Dermis blood vessel endothelial cell (primary cell): ENCODE results near the gene SH2D7. TPM values are rescaled to one million over a fixed set of nuclear protein-coding genes. Genes with fewer than 3 reads are reported as not detected.
"Not testable (repeated sequence)": the region's sequence is repeated elsewhere in the genome, so short reads cannot be mapped to it uniquely, and the experiment has no call there.

Experiments used
- DNase-seq: peaks from one replicate; pipeline ENCODE4 v3.0.0; 2010
- total RNA-seq: library from RNA; depleted of rRNA; stranded (reverse); fragments of >200 nt; gene quantifications from 2 replicates; pipeline ENCODE4 v1.2.3, GENCODE V29; 2014

The SH2D7 gene
- total RNA-seq, 1 donor from 2014 or later = not detected

GRCh38 chr15:78146425-78147154 is 54.2 kb downstream of the SH2D7 start:
- no peak for DNase-seq

GRCh38 chr15:78147566-78147965 is 55.2 kb downstream of the SH2D7 start:
- no peak for DNase-seq

GRCh38 chr15:78148392-78149067 is 56.2 kb downstream of the SH2D7 start:
- no peak for DNase-seq

GRCh38 chr15:78149068-78149804 is 56.9 kb downstream of the SH2D7 start, which contains the start of gene IDH3A:
IDH3A (plus strand) TSS chr15:78149362; CDS start chr15:78149404, 42 bp downstream.
- DNase-seq = peak; percentile 98

- peak; percentile 23 for DNase-seq
Measured at GRCh38 chr15:78149805-78150751, 57.7 kb downstream of the SH2D7 start.

GRCh38 chr15:78151075-78151474 is 58.7 kb downstream of the SH2D7 start:
- not testable (repeated sequence) for DNase-seq

Other genes with a start within 250 kb of the SH2D7 start
- 26.2 and 43.8 TPM in 2 replicates for gene TBC1D2B, start 14.8 kb upstream of the SH2D7 start, total RNA-seq
- gene CIB2, start 38.9 kb downstream of the SH2D7 start, total RNA-seq = 1.5 and 2.5 TPM in 2 replicates
- 35.6 and 65.6 TPM in 2 replicates for gene IDH3A, start 56.8 kb downstream of the SH2D7 start, total RNA-seq
- not detected in 2 replicates for gene ACSBG1, start 142.0 kb downstream of the SH2D7 start, total RNA-seq
- gene DNAJA4, start 172.0 kb downstream of the SH2D7 start, total RNA-seq = 3.9 and 5.6 TPM in 2 replicates
- 64.1 and 76.2 TPM in 2 replicates for gene SKIC8, start 207.0 kb downstream of the SH2D7 start, total RNA-seq
- not detected in 2 replicates for gene CRABP1, start 247.8 kb downstream of the SH2D7 start, total RNA-seq